GM18873 (cell line): ENCODE results near the gene TRIM13.

Experiments used
- ATAC-seq: cut with Tn5 transposase; IDR thresholded peaks from one replicate; pipeline ENCODE4 v1.9.1; 2021; ENCODE audit warnings: mild to moderate bottlenecking, moderate library complexity, moderate number of reproducible peaks; ENCODE audit not compliant: unreplicated experiment, low FRiP score

Gene TRIM13

DNA sequence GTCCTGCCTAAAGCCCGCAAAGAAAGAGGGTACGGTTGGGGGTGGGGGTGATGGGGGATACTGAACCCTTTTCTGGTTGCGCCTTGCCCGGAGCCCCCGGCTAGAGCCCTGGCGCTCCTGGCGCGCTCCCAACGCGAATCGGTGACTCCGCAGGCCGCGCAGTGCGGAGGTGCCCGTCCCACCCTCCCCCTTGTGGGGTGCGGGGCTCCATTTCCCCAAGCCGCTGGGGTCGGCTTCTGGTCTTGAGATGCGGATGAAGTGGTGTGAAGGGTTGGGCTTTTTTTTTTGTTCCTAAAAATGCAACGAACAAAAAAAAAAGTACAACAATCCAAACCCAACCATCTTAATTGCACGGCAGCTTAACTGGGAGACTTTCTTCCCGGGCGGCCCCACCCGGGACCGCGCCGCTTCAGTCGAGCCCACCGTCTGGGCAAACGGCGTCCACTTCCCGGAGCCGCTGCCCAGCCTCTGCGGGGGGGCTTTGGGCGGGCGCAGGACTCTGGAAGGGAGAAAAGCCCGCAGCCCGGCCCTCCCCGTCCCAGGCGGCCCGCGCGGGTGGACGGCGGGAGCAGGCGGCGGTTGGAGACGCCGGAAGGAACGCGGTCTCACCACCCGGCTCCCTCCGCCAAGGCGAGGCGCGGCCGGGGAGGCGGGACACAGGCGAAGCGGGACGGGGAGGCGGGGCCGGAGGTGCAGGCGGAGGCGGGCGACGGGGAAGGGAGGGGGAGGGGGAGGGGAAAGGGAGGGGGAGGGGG is 504 bp upstream of the TRIM13 start:
- ATAC-seq = no peak

DNA sequence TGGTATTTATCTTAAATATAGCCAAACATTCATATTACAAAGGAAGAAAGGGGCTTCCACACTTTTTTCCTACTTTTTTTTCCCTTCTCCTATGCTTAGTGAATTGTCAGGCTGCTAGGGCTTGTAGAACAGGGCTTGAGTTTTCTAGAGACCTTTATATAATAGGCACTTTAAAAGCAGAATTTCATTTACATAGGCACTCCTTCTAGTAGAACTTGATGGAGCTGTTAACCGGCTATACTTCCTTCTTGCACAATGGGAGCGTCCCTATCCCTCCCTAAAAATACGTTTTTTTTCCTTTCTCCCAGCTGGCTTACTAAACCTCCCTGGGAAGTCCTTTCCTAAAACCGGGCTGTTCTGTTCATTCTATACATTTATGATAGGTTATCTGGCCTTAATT is 1.1 kb downstream of the TRIM13 start:
- no peak for ATAC-seq

DNA sequence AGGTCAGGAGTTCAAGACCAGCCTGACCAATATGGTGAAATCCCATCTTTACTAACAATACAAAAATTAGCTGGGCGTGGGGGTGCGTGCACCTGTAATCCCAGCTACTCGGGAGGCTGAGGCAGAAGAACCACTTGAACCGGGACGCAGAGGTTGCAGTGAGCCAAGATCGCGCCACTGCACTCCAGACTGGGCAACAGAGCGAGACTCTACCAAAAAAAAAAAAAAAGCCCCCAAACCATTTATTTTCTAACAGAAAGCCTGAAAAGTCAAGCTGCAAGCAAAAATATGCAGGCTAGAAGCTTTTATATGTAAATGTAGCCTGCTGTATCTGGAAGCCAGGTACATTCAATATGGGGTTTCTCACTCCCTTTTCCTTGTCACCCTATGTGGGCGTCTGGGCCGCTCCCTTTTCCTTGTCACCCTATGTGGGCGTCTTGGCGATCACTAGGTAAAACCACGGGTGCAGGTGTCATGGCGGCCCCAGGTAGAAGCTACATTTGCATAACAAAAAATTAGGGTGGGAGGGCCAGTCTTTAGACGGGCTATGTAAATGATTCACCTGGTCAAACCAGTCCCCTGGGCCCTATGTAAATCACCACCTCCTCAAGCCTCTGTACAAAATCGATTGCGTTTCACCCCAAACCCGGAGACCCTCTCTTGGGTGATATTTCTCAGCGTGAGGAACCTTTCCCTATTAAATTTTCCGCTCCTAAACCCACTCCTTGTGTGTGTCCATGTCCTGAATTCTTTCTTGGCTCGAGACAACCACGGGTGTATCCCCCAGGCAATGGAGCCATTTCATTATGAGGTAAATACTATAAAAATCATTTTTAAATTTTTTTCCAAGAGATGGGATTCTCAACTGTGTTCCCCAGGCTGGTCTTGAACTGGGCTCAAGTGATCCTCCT is 2.1 kb downstream of the TRIM13 start:
- no peak for ATAC-seq

DNA sequence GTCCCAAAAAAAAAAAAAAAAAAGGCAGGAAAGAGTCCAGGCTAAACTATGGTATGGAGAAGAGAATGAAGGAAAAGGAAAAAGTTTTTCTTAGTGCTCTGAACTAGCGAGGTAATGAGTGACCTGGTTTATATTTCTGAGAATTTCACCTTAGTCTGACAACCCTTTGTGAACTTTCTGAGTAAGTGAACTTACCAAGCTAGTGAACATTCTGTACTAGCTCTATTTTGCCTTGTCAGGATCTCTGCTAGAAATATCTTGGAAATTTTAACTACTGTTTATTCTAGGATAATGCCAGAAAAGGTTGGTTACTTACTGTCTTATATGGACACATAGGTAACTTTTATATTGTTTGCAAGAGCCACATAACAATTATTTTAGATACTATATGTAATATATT is 4.4 kb downstream of the TRIM13 start:
- no peak for ATAC-seq

DNA sequence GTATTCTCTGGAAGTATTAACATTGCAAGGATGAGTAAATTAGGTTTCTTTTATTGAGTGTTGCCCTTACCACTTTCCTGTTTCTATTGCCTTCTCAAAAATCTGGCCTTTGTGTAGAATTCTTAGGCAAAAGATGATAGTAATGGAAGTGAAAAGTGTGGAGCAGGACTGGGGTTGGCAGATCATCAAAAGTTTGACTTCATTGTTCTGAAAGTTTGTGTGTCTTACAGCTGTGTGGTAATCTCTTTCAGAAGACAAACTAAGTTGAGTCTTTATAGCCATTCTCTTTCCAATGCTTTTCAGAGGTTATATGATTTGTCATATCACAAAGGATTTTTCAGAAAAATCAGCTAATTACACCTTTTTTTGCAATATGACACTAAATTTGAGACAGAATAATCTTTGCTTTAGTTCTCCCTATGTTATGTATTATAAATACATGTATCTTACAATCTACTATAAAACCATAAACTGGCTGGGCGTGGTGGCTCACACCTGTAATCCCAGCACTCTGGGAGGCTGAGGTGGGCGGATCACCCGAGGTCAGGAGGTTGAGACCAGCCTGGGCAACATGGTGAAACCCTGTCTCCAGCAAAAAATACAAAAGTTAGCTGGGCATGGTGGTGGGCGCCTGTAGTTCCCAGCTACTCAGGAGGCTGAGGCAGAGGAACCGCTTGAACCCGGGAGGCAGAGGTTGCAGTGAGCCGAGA is 9.7 kb downstream of the TRIM13 start:
- ATAC-seq = no peak

DNA sequence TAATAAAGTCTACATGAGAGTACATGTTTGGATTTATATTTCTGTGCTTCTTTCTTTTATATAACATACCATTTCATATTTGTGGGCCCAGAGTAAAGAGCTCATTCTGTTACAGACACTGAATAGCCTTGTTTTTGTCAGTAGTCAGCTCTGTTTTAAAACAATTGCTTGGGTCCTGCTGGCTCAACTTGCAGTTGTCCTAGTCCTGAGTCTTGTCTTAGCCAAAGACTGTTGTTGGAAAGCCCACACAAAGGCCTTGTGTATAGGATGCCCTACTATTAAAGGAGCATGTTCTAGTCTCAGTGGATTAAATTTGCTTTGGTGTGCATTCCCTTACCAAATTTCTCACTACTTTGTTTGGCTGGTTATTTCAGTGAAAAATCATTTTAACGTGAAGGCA is 14.6 kb downstream of the TRIM13 start:
- ATAC-seq = no peak

DNA sequence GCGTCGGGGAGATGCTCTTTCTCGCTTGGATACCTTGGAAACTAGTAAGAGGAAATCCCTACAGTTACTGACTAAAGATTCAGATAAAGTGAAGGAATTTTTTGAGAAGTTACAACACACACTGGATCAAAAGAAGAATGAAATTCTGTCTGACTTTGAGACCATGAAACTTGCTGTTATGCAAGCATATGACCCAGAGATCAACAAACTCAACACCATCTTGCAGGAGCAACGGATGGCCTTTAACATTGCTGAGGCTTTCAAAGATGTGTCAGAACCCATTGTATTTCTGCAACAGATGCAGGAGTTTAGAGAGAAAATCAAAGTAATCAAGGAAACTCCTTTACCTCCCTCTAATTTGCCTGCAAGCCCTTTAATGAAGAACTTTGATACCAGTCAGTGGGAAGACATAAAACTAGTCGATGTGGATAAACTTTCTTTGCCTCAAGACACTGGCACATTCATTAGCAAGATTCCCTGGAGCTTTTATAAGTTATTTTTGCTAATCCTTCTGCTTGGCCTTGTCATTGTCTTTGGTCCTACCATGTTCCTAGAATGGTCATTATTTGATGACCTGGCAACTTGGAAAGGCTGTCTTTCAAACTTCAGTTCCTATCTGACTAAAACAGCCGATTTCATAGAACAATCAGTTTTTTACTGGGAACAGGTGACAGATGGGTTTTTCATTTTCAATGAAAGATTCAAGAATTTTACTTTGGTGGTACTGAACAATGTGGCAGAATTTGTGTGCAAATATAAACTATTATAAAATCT is 15.7 kb downstream of the TRIM13 start:
- ATAC-seq = no peak

DNA sequence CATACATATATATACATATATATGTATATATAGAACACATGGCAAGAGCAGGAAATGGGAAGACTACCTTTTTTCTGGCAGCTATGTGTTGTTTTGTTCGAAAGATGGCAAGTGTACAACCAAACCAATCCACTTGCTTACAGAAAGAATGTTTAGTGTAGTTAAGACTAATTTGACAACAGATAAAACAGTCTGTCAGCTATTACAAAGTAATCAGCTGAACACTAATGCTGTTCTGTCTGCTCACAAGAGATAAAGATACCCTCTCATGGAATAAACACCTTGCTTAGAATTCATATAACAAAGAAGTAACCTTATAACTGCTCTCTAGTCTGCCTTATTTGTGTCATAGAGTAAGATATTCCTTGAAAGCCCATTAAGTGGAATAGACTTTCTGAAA is 17.5 kb downstream of the TRIM13 start:
- ATAC-seq = no peak

DNA sequence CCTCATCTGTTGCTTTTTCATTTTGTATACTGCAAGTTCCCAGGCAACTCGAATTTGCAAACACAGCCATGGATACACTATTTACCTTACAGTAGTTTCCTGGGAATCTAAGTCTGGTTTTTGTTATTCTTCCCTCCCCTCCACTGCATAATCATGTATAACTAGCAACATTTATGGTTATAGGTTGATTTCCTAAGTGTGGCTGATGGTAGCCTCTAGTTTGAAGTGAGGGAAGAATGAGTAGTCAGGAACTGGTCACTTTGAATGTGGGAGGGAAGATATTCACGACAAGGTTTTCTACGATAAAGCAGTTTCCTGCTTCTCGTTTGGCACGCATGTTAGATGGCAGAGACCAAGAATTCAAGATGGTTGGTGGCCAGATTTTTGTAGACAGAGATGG is 18.4 kb downstream of the TRIM13 start, which contains the start of gene KCNRG:
KCNRG (plus strand) TSS at position 187 of the 400 bp plus-strand sequence; CDS start at position 237, 50 bp downstream.
- ATAC-seq = no peak

DNA sequence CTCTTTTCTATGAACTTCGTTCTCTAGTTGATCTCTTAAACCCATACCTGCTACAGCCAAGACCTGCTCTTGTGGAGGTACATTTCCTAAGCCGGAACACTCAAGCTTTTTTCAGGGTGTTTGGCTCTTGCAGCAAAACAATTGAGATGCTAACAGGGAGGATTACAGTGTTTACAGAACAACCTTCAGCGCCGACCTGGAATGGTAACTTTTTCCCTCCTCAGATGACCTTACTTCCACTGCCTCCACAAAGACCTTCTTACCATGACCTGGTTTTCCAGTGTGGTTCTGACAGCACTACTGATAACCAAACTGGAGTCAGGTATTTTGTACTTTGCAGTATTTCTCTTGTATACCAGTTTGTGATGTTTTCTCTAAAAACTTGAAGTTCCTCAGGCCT is 18.9 kb downstream of the TRIM13 start:
- ATAC-seq = no peak

DNA sequence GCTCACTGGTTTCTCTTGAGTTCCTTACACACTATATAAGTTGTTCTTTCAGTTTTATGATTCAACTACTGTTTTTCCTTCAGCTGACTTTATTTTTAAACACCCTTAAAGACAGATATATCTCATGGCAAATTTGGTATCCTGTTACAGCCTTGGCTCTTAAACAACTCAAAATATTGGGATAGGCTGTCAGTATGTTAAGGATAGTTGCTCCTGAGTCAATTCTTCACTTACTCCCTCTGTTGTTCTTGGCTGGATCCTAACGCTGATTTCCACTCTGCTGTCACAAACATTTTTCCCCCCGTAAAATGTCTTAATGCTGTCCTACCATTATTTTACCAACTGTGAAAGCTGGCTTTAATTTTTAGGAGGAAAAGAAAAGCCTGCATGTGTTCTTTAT is 19.6 kb downstream of the TRIM13 start:
- no peak for ATAC-seq

DNA sequence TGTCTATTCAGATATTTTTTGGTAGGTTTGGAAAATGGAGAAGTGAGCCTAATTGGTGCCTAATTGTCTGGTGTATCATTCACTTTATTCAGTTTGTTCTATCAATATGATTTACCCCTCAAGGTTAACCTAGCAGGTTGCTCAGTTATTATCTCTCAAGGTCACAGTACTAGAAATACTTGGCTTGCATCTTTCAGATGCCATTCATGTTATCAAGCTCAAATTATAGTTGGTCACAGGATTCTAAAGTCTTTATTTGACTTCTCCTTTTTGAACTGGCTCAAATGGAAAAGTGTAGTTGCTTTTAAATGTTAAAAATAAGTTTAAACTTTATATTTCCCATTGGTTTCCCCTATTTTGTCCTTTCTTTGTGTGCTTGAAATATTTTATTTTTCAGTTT is 21.0 kb downstream of the TRIM13 start:
- no peak for ATAC-seq

DNA sequence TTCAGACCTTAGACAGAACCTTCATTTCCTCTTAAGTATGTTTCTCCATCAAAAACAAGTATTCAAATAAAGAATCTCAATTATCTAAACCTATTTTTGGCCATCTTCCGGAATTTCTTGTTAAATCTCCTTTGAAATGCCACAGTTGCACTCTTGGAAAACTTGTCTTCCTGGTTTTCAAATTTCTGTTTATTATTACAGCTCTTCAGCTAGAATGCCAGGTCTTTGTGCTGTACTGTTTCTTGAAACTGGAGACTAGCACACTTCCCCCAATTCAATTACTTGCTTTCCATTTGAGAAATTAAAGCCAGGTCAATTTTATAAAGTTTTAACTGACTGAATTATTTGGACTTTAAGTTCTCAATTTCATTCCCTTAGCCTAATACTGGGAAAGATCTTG is 28.6 kb downstream of the TRIM13 start:
- no peak for ATAC-seq

DNA sequence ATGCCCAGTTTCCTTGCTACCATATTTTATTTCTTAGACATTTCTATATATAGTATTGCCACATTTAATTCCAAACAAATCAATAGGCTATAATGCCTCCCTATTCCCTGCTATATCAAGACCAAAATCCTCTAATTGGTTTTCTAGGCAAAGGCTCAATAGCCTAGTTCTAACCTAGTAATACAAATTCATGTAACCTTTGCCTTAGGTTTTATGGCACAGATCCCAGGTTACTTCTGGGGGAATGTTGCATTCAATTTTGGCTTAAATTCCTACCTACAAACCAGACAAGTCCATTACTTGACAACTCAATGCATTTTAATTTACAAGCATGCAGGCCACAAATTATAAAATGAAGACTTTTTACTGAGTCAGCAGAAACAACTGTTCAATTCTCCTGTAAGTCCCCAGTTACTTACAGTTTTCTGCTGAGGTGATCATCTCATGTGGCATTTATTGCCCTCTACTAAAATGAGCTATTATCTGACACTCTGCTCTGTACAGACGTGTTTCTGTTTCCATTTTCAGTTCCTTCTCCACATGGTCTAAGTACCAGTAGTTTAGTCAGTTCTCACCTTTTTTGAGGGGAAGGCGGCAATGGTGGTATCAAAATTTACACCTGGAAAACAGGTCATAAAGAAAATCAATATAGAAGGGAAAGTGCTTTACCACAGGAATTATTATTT is 30.1 kb downstream of the TRIM13 start:
- ATAC-seq = peak; percentile 89

DNA sequence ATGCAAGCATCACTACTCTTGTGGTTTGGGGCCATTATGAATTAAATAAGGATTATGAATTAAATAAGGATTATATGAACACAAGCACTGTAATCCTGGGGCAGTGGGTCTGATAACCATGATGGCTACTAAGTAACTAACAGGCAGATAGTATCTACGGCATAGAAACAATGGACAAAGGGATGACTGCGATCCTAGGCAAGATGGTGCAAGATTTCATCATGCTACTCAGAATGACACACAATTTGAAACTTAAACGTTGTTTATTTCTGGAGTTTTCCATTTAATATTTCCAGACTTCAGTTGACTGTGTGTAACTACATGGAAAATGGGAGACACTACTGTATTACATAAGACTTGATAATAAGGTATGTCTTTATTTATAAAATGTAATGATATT is 33.5 kb downstream of the TRIM13 start:
- ATAC-seq = no peak

DNA sequence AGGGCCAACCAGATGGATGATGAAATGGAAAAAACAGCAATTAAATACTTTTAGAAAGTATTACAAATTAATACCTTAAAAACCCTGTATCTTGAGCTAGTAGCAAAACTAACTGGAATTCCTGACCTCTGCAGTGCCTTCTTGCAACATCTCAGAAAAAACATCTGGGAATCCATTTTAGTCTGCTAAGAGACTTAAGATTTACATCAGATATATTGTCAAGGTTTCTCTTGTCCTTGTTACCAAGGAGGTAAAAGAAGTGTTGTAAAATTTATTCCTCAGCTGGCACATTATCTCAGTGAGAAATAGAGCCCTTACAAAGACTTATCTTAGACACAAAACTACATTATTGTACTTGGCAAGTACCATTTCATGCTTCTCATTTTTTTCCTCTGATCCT is 36.9 kb downstream of the TRIM13 start:
- no peak for ATAC-seq

DNA sequence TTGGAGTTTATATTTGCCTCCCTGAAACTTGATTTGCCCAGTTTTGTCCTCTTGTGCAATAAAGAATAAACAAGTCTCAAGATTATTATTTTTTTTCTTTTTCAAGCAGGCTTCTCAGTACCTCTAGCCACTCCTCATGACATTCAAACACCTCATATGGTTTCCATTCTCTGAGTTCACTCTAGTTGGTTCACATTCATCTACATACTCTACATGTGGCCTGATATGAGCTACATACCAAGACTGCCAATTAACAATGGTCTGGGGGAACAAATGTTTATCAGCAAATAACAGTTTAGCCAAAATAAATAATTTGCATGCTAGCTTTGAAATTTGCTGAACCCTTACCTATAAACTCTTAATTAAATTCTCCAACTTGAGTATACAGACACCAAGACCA is 40.9 kb downstream of the TRIM13 start:
- ATAC-seq = no peak

DNA sequence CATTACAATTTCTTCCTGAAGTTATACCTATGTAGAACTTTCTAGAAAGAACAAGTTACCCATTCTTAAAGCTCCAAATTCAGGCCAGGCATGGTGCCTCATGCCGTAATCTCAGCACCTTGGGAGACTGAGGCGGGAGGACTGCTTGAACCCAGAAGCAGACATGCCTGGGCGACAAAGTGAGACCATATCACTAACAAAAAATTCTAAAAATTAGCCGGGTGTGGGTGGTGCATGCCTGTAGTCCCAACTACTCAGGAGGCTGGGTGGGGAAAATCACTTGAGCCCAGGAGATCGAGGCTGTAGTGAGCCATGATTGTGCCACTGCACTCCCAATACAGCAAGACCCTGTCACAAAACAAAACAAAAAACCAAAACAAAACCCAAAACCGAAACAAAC is 41.4 kb downstream of the TRIM13 start:
- no peak for ATAC-seq

DNA sequence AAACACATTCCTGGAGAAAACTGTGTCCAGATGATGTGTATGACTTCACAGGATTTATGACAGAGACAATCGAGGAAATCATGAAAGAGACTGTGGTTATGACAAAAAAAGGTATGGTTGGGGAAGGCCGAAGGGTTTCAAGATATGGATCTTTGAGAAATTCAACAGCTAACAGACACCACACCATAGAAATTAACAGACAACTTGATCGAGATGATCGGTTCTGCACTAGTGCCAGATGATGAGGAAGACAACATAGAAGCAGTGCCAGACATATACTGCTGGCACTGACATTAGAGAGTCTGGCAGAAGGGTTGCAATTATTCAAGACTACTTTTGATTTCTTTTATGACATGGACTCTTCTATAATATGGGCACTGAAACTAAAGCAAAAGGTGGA is 55.6 kb downstream of the TRIM13 start:
- no peak for ATAC-seq

DNA sequence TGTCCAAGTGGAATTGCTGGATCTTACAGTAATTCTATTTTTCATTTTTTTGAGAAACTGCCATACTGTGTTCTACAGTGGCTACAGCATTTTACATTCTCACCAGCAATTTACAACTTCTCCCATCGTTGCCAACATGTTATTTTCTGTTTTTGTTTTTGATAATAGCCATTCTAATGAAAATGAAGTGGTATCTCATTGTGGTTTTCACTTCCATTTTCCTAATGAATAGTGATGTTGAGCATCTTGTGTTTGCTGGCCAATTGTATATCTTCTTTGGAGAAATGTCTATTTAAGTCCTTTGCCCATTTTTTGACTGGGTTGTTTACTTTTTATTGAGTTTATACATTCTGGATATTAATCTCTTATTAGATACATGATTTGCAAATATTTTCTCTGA is 57.0 kb downstream of the TRIM13 start:
- ATAC-seq = no peak
